ENCODE measurements around the gene GPR65.

GRCh38 chr14:87971010-87971409 lies 33.9 kb upstream of the GPR65 start:
- TF ChIP-seq CTCF (IDR thresholded peaks at IDR 0.05; ENCODE audit: insufficient read depth, low read length), result no peak
- no peak for TF ChIP-seq GABPA (IDR thresholded peaks at IDR 0.05; ENCODE audit: low read depth)
- no peak for TF ChIP-seq POLR2AphosphoS5 (IDR thresholded peaks at IDR 0.05; ENCODE audit: low read depth)
- TF ChIP-seq REST (IDR thresholded peaks at IDR 0.05; ENCODE audit: insufficient replicate concordance, low read depth), result no peak
